GM12873 (cell line): ENCODE data around the gene USP48.
A peak's percentile ranks its signal among the peaks of the same experiment; 100 is the strongest.

Experiments
- CTCF ChIP-seq: IDR thresholded peaks from 2 replicates; pipeline ENCODE4 v1.5.1; 2012; ENCODE audit warnings: low read depth, mild to moderate bottlenecking, moderate library complexity, low read length, control low read depth; ENCODE audit not compliant: insufficient read depth; ENCODE audit errors: missing control alignments

The USP48 gene

GRCh38 chr1:21820597-21821232 lies 37.8 kb upstream of the USP48 start:
- TF ChIP-seq CTCF = no peak

- no peak for TF ChIP-seq CTCF
Observed at GRCh38 chr1:21818656-21819055, 35.7 kb upstream of the USP48 start.

- no peak for TF ChIP-seq CTCF
Observed at GRCh38 chr1:21816602-21817302, 33.8 kb upstream of the USP48 start.

- no peak for TF ChIP-seq CTCF
Observed at GRCh38 chr1:21815724-21816321, 32.9 kb upstream of the USP48 start.

- no peak for TF ChIP-seq CTCF
Observed at GRCh38 chr1:21814981-21815582, 32.1 kb upstream of the USP48 start.

GRCh38 chr1:21814241-21814918 lies 31.4 kb upstream of the USP48 start:
- TF ChIP-seq CTCF = peak; percentile 64

- no peak for TF ChIP-seq CTCF
Observed at GRCh38 chr1:21813542-21813941, 30.6 kb upstream of the USP48 start.
